Type B pancreatic cell (in vitro differentiated cells): ENCODE results near the gene B4GALT1. TPM values are rescaled to one million over a fixed set of nuclear protein-coding genes. Genes with fewer than 3 reads are reported as not detected.

Source experiments
- DNase-seq: peaks from one replicate; pipeline ENCODE4 v3.0.0; 2021; ENCODE audit warnings: mixed read lengths; ENCODE audit not compliant: unreplicated experiment; ENCODE audit errors: extremely low spot score
- H3K27ac Mint-ChIP-seq: 2 replicates; pipeline ENCODE4 v1.8.0; 2021; ENCODE audit warnings: mild to moderate bottlenecking, mixed read lengths
- H3K27me3 Mint-ChIP-seq: 2 replicates; pipeline ENCODE4 v1.8.0; 2021; ENCODE audit warnings: mixed read lengths
- H3K36me3 Mint-ChIP-seq: 2 replicates; pipeline ENCODE4 v1.8.0; 2021; ENCODE audit warnings: mixed read lengths
- H3K4me1 Mint-ChIP-seq: one replicate; pipeline ENCODE4 v1.8.0; 2021; ENCODE audit warnings: mixed read lengths; ENCODE audit not compliant: unreplicated experiment
- H3K4me3 Mint-ChIP-seq: 2 replicates; pipeline ENCODE4 v1.8.0; 2021; ENCODE audit warnings: mild to moderate bottlenecking, mixed read lengths
- H3K9me3 Mint-ChIP-seq: 2 replicates; pipeline ENCODE4 v1.8.0; 2021; ENCODE audit warnings: mixed read lengths
- CTCF ChIP-seq: fragments of 200-600 bp; sonication (generic); conservative IDR thresholded peaks from 2 replicates; pipeline ENCODE4 v1.5.0; 2021; ENCODE audit warnings: antibody characterized with exemption, mild to moderate bottlenecking
- total RNA-seq: library from RNA; stranded (reverse); gene quantifications from 2 replicates; pipeline ENCODE4 v1.2.1, GENCODE V29; 2021; ENCODE audit warnings: low replicate concordance

The B4GALT1 gene
- total RNA-seq, 1 donor from 2014 or later, result 91.9 TPM

DNA sequence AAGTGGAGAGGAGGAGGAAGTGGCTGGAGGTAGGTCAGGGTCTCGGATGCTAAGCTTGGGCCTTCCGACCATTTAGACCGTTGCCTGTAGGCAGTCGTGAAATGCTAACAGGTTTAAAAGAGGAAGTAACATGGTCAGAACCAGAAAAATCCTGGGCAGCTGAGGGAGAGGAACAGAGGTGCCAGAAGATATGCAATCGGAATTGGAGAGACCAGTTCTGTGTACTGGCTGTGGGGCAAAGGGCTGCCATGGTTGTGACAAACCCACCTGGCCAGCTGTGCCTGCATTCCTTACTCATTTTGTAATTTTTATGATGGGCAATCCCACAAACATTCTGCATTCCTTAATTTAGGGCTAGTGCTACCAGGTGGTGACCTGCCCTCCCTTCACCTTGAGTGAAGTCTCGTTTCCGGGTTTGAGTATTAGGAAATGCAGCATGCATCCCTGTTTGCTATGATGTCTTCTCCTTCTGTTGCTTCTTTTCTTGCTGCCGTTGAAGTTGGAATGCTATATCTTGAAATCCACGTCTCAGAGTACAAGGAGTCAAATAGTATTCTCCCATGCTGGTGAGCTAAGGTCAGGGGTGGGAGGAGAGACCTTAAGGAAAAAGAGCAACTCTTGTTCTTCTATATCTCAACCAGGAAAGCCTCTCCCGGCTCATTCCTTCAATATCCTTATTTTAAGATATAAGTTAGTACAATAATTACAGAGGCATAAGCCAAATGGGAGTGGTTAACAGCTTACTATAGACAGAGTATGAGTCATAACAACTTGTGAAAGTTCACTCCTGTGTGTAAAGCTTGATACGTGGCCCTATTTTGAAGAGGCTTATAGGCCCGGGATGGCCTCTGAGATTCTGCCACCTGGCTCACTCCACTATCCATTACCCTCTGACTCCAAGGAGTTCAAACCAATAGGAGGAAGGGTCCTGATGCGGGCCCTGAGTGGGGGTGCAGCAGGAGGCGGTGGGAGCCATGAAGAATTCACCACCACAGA lies 37.0 kb downstream of the B4GALT1 start:
- peak overlapping the region; percentile 98 for H3K27ac Mint-ChIP-seq
- no peak for TF ChIP-seq CTCF

GRCh38 chr9:33129251-33129885 lies 37.8 kb downstream of the B4GALT1 start:
- no peaks in the 10 kb centered on the region for H3K27me3 Mint-ChIP-seq
- no peaks in the 10 kb centered on the region for H3K9me3 Mint-ChIP-seq
- peaks cover 40% of the 10 kb centered on the region for H3K4me1 Mint-ChIP-seq
- TF ChIP-seq CTCF, result no peak
- H3K27ac Mint-ChIP-seq, result peak overlapping the region; percentile 98
- no peak for DNase-seq
- H3K36me3 Mint-ChIP-seq, result peaks cover 51% of the 10 kb centered on the region
- H3K4me3 Mint-ChIP-seq, result peak overlapping the region; percentile 69

More for the DNA sequence above, 37.0 kb downstream of the B4GALT1 start:
- Mint-ChIP-seq H3K4me1 (peaks cover 38% of the 10 kb centered on the region), H3K9me3 (no peaks in the 10 kb centered on the region), H3K36me3 (peaks cover 51% of the 10 kb centered on the region), H3K4me3 (peak overlapping the region; percentile 69), H3K27me3 (no peaks in the 10 kb centered on the region)
- DNase-seq, result no peak

DNA sequence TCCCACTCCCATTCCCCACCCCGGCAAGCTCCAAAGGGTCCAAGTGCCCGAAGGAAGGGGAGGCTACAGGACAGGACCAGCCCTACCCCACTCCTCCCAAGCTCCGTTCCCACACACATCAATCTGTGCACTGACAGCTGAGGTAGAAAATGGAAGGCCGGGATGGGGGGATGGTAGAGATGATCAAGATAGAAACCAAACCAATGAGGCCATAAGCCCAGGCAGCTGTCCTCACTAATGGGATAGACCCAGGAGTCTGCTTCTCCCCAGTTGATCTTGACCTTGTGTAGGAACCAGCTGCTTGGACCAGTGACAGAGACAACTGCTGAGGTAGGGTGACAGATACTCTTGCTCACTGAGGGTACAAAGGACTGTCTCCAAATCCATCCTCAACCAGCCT lies 38.6 kb downstream of the B4GALT1 start:
- no peak for TF ChIP-seq CTCF
- DNase-seq, result no peak
- Mint-ChIP-seq H3K27me3 (no peaks in the 10 kb centered on the region), H3K4me1 (peaks cover 40% of the 10 kb centered on the region), H3K27ac (peak overlapping the region; percentile 98), H3K4me3 (no peak overlapping the region), H3K36me3 (peaks cover 50% of the 10 kb centered on the region), H3K9me3 (no peaks in the 10 kb centered on the region)

GRCh38 chr9:33127881-33128280 lies 39.3 kb downstream of the B4GALT1 start:
- peak overlapping the region; percentile 56 for H3K4me3 Mint-ChIP-seq
- no peak for DNase-seq
- no peaks in the 10 kb centered on the region for H3K27me3 Mint-ChIP-seq
- no peaks in the 10 kb centered on the region for H3K9me3 Mint-ChIP-seq
- H3K36me3 Mint-ChIP-seq, result peaks cover 49% of the 10 kb centered on the region
- TF ChIP-seq CTCF, result no peak
- H3K27ac Mint-ChIP-seq, result peak overlapping the region; percentile 98
- H3K4me1 Mint-ChIP-seq, result peaks cover 40% of the 10 kb centered on the region

GRCh38 chr9:33125871-33126823 lies 41.0 kb downstream of the B4GALT1 start:
- no peaks in the 10 kb centered on the region for H3K9me3 Mint-ChIP-seq
- no peak for DNase-seq
- peaks cover 31% of the 10 kb centered on the region for H3K4me1 Mint-ChIP-seq
- H3K4me3 Mint-ChIP-seq, result peak overlapping the region; percentile 2
- H3K27me3 Mint-ChIP-seq, result no peaks in the 10 kb centered on the region
- peak overlapping the region; percentile 37 for H3K27ac Mint-ChIP-seq
- no peak for TF ChIP-seq CTCF
- peaks cover 40% of the 10 kb centered on the region for H3K36me3 Mint-ChIP-seq
